GM18498 (cell line): ENCODE results near the gene UXS1.

Experiments used
- ATAC-seq: cut with Tn5 transposase; IDR thresholded peaks from one replicate; pipeline ENCODE4 v1.9.1; 2021; ENCODE audit warnings: mild to moderate bottlenecking, moderate library complexity; ENCODE audit not compliant: unreplicated experiment

UXS1 gene

GRCh38 chr2:106054880-106055655 lies 139.0 kb downstream of the UXS1 start:
- ATAC-seq: no peak

- no peak for ATAC-seq
Observed at GRCh38 chr2:106054321-106054720, 139.8 kb downstream of the UXS1 start.

- ATAC-seq: no peak
Observed at GRCh38 chr2:106053581-106053980, 140.5 kb downstream of the UXS1 start.

GRCh38 chr2:106053116-106053515 lies 141.0 kb downstream of the UXS1 start:
- ATAC-seq: peak; percentile 60

- no peak for ATAC-seq
Observed at GRCh38 chr2:106044859-106045258, 149.2 kb downstream of the UXS1 start.

GRCh38 chr2:106044021-106044420 lies 150.1 kb downstream of the UXS1 start:
- ATAC-seq: no peak
